Measurements from ENCODE around the gene AKAP13. TPM values are rescaled to one million over a fixed set of nuclear protein-coding genes. Genes with fewer than 3 reads are reported as not detected.
A peak's percentile ranks its signal among the peaks of the same experiment; 100 is the strongest.

Gene AKAP13
- polyA plus RNA-seq, 3 donors = 47.9 to 99.7 (median 92.6) TPM

GRCh38 chr15:85362436-85363081, 17.8 kb upstream of the AKAP13 start:
- H3K4me3 Mint-ChIP-seq = peak overlapping the region in 1 of 2 donors; percentile 45
- TF ChIP-seq CTCF (IDR thresholded peaks at IDR 0.05) = no peak
- no peak for DNase-seq
- no peaks in the 10 kb centered on the region for H3K79me2 ChIP-seq (ENCODE audit: insufficient read depth, low read length)
- no peak overlapping the region for H3K27ac Mint-ChIP-seq
- H3K4me2 ChIP-seq (replicated peaks; ENCODE audit: extremely low read depth, low read length, poor library complexity, severe bottlenecking) = no peak overlapping the region
- H3K4me1 ChIP-seq (ENCODE audit: control insufficient read depth in 1 of 2, insufficient read depth in 2 of 2, low read length in 2 of 2) = peaks cover 13 to 14% of the 10 kb centered on the region in 2 donors
- peaks cover 0 to 2% (median 0%) of the 10 kb centered on the region in 7 donors for H3K9me3 Mint-ChIP-seq
- peaks cover 15% of the 10 kb centered on the region for H3K4me1 Mint-ChIP-seq
- no peak overlapping the region for H3K4me3 ChIP-seq (replicated peaks in 1 of 3; ENCODE audit: low read depth in 2 of 3, low read length in 3 of 3)
- no peak overlapping the region for H3K27ac ChIP-seq (ENCODE audit: low read depth in 1 of 2, low read length in 2 of 2)
- H3K27me3 Mint-ChIP-seq (ENCODE audit: low read depth in 3 of 3) = peaks cover 0 to 5% (median 0%) of the 10 kb centered on the region in 3 donors
- no peaks in the 10 kb centered on the region for H3K27me3 ChIP-seq (ENCODE audit: control insufficient read depth in 2 of 2, insufficient read depth in 2 of 2, low read length in 2 of 2)
- H3K36me3 Mint-ChIP-seq = peaks cover 0 to 2% of the 10 kb centered on the region in 2 donors
- intact Hi-C loops (cut with micrococcal nuclease) = no loop called here
- H3K9ac ChIP-seq (ENCODE audit: insufficient read depth, low read length, poor library complexity, severe bottlenecking) = no peak overlapping the region
- H3K36me3 ChIP-seq (replicated peaks in 1 of 2; ENCODE audit: control insufficient read depth in 1 of 2, insufficient read depth in 2 of 2, low read length in 2 of 2) = no peaks in the 10 kb centered on the region
- no peaks in the 10 kb centered on the region for H4K20me1 ChIP-seq (ENCODE audit: insufficient read depth, low read length)
- no peaks in the 10 kb centered on the region for H3K9me3 ChIP-seq (replicated peaks in 1 of 2; ENCODE audit: control insufficient read depth in 1 of 2, insufficient read depth in 1 of 2, low read length in 2 of 2)
- 71% methylated on average over 5 of the region's 6 CpGs for WGBS (ENCODE audit: insufficient coverage)
- no peak overlapping the region for H2AFZ ChIP-seq (ENCODE audit: insufficient read depth, low read depth, low read length, poor library complexity, severe bottlenecking)

- Mint-ChIP-seq H3K4me3 (no peak overlapping the region), H3K27me3 (ENCODE audit: low read depth in 3 of 3) (peaks cover 0 to 5% (median 3%) of the 10 kb centered on the region in 3 donors), H3K9me3 (peaks cover 0 to 1% (median 0%) of the 10 kb centered on the region in 7 donors), H3K36me3 (no peaks in the 10 kb centered on the region), H3K4me1 (peaks cover 4% of the 10 kb centered on the region), H3K27ac (no peak overlapping the region)
- Histone ChIP-seq H4K20me1 (ENCODE audit: insufficient read depth, low read length) (no peaks in the 10 kb centered on the region), H3K27ac (ENCODE audit: low read depth in 1 of 2, low read length in 2 of 2) (no peak overlapping the region), H3K4me3 (replicated peaks in 1 of 3; ENCODE audit: low read depth in 2 of 3, low read length in 3 of 3) (no peak overlapping the region), H3K9me3 (replicated peaks in 1 of 2; ENCODE audit: control insufficient read depth in 1 of 2, insufficient read depth in 1 of 2, low read length in 2 of 2) (no peaks in the 10 kb centered on the region), H3K36me3 (replicated peaks in 1 of 2; ENCODE audit: control insufficient read depth in 1 of 2, insufficient read depth in 2 of 2, low read length in 2 of 2) (no peaks in the 10 kb centered on the region), H3K9ac (ENCODE audit: insufficient read depth, low read length, poor library complexity, severe bottlenecking) (no peak overlapping the region), H3K4me1 (ENCODE audit: control insufficient read depth in 1 of 2, insufficient read depth in 2 of 2, low read length in 2 of 2) (no peaks in the 10 kb centered on the region), H3K79me2 (ENCODE audit: insufficient read depth, low read length) (no peaks in the 10 kb centered on the region), H3K27me3 (ENCODE audit: control insufficient read depth in 2 of 2, insufficient read depth in 2 of 2, low read length in 2 of 2) (no peaks in the 10 kb centered on the region), H3K4me2 (replicated peaks; ENCODE audit: extremely low read depth, low read length, poor library complexity, severe bottlenecking) (no peak overlapping the region), H2AFZ (ENCODE audit: insufficient read depth, low read depth, low read length, poor library complexity, severe bottlenecking) (no peak overlapping the region)
- 100% methylated on average over 2 of the region's 2 CpGs for WGBS (ENCODE audit: insufficient coverage)
- no peak for DNase-seq
- intact Hi-C loops (cut with micrococcal nuclease) = no loop called here
- TF ChIP-seq CTCF (IDR thresholded peaks at IDR 0.05) = no peak
These were observed 14.4 kb upstream of the AKAP13 start for GRCh38 chr15:85365980-85366379.
